ENCODE measurements around the gene EXTL1.

The EXTL1 gene

GRCh38 chr1:25999041-25999800 lies 22.4 kb upstream of the EXTL1 start:
- TF ChIP-seq ZFX (IDR thresholded peaks at IDR 0.05): no peak
- TF ChIP-seq, protein P1, sequence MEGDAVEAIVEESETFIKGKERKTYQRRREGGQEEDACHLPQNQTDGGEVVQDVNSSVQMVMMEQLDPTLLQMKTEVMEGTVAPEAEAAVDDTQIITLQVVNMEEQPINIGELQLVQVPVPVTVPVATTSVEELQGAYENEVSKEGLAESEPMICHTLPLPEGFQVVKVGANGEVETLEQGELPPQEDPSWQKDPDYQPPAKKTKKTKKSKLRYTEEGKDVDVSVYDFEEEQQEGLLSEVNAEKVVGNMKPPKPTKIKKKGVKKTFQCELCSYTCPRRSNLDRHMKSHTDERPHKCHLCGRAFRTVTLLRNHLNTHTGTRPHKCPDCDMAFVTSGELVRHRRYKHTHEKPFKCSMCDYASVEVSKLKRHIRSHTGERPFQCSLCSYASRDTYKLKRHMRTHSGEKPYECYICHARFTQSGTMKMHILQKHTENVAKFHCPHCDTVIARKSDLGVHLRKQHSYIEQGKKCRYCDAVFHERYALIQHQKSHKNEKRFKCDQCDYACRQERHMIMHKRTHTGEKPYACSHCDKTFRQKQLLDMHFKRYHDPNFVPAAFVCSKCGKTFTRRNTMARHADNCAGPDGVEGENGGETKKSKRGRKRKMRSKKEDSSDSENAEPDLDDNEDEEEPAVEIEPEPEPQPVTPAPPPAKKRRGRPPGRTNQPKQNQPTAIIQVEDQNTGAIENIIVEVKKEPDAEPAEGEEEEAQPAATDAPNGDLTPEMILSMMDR (conservative IDR thresholded peaks at IDR 0.05): no peak
- H3K27ac ChIP-seq: no peak overlapping the region

GRCh38 chr1:26003262-26003661 lies 18.3 kb upstream of the EXTL1 start:
- TF ChIP-seq, protein P1 (conservative IDR thresholded peaks at IDR 0.05): no peak
- no peak for TF ChIP-seq ZFX (IDR thresholded peaks at IDR 0.05)

DNA sequence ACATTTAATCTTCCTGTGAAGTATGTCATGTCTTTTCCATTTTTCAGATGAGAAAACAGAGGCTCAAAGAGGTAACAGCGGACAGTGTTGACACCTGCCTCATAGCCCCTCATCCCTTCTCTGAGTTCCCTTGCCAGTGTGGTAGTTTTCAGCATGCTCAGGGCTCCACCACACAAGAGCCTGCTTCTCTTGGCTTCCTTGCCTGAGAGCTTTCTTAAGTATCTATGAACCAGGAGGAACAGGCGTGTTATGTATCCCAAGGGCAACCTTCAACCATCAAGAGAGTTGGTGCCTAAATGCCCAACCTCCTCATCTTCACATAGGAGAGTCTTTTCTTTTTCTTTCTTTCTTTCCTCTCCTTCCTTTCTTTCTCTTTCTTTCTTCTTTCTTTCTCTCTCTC lies 17.8 kb upstream of the EXTL1 start:
- H3K27ac ChIP-seq: no peak overlapping the region
- TF ChIP-seq ZFX (IDR thresholded peaks at IDR 0.05): no peak
- TF ChIP-seq, protein P1 (conservative IDR thresholded peaks at IDR 0.05): no peak

More at GRCh38 chr1:26003262-26003661, 18.3 kb upstream of the EXTL1 start:
- no peak overlapping the region for H3K27ac ChIP-seq

- H3K27ac ChIP-seq: no peak overlapping the region
- no peak for TF ChIP-seq ZFX (IDR thresholded peaks at IDR 0.05)
- TF ChIP-seq, protein P1 (conservative IDR thresholded peaks at IDR 0.05): no peak
Observed at GRCh38 chr1:26005434-26006105, 16.0 kb upstream of the EXTL1 start.

- H3K27ac ChIP-seq: no peak overlapping the region
- TF ChIP-seq ZFX (IDR thresholded peaks at IDR 0.05): no peak
- TF ChIP-seq, protein P1 (conservative IDR thresholded peaks at IDR 0.05): no peak
Observed at GRCh38 chr1:26006710-26007109, 14.9 kb upstream of the EXTL1 start.

GRCh38 chr1:26009796-26010447 lies 11.7 kb upstream of the EXTL1 start:
- TF ChIP-seq, protein P1 (conservative IDR thresholded peaks at IDR 0.05): no peak; the same call in 1 of the 2 replicates
- TF ChIP-seq ZFX (IDR thresholded peaks at IDR 0.05): no peak
- no peak overlapping the region for H3K27ac ChIP-seq

GRCh38 chr1:26010825-26011224 lies 10.8 kb upstream of the EXTL1 start:
- H3K27ac ChIP-seq: no peak overlapping the region
- no peak for TF ChIP-seq ZFX (IDR thresholded peaks at IDR 0.05)
- TF ChIP-seq, protein P1 (conservative IDR thresholded peaks at IDR 0.05): no peak
